HL-60 (cell line): ENCODE data around the gene FGFR2.

Source experiments
- CTCF ChIP-seq: IDR thresholded peaks from one replicate; pipeline ENCODE4 v1.5.1; 2011; ENCODE audit warnings: low read length, control low read depth, inconsistent platforms; ENCODE audit not compliant: insufficient read depth
- GABPA ChIP-seq: IDR thresholded peaks from 2 replicates; pipeline ENCODE4 v1.6.1; 2012; ENCODE audit warnings: low read depth
- POLR2AphosphoS5 ChIP-seq: IDR thresholded peaks from 2 replicates; pipeline ENCODE4 v1.6.1; 2012; ENCODE audit warnings: low read depth
- SPI1 ChIP-seq: IDR thresholded peaks from 2 replicates; pipeline ENCODE4 v1.6.1; 2012; ENCODE audit warnings: low read depth, mild to moderate bottlenecking, borderline replicate concordance

- no peak for TF ChIP-seq CTCF
- TF ChIP-seq POLR2AphosphoS5: no peak
- no peak for TF ChIP-seq GABPA
- TF ChIP-seq SPI1: no peak
Observed at GRCh38 chr10:121535381-121535780, 62.9 kb downstream of the FGFR2 start.
